ENCODE data around the gene DNAH8.

DNA sequence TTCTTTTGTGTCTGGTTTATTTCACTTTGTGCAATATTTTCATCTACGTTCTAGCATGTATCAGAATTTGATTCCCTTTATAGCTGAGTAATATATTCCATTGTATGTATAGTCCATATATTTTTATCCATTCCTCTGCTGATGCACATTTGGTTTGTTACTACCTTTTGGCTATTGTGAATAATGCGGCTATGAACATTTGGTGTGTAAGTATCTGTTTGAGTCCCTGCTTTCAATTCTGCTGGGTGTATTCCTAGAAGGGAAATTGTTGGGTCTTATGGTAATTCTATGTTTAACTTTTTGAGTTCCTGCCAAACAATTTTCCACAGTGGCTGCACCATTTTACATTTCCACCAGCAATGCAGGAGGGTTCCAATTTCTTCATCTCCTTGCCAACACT, 52.4 kb downstream of the DNAH8 start:
- TF ChIP-seq POLR2A (IDR thresholded peaks at IDR 0.05; ENCODE audit: low read length) (no peak), GATA1 (IDR thresholded peaks at IDR 0.05; ENCODE audit: low read depth, low read length) (no peak)
